ENCODE data around the gene PSMB3.

GRCh38 chr17:38709104-38709820 is 43.3 kb upstream of the PSMB3 start:
- no peak for TF ChIP-seq GATA3 (IDR thresholded peaks at IDR 0.05; ENCODE audit: low read depth, low read length)
- no peak for TF ChIP-seq GATA2 (IDR thresholded peaks at IDR 0.05; ENCODE audit: low read depth, low read length)
